Activated effector memory CD4-positive, alpha-beta T cell treated with Interleukin-2 at 50 U/mL for 16 hours (primary cell): ENCODE measurements around the gene NDFIP1.
"Not testable (repeated sequence)": the region's sequence is repeated elsewhere in the genome, so short reads cannot be mapped to it uniquely, and the experiment has no call there.

Experiments
- DNase-seq: peaks from one replicate; pipeline ENCODE4 v3.0.0-alpha.2; 2020

The NDFIP1 gene

DNA sequence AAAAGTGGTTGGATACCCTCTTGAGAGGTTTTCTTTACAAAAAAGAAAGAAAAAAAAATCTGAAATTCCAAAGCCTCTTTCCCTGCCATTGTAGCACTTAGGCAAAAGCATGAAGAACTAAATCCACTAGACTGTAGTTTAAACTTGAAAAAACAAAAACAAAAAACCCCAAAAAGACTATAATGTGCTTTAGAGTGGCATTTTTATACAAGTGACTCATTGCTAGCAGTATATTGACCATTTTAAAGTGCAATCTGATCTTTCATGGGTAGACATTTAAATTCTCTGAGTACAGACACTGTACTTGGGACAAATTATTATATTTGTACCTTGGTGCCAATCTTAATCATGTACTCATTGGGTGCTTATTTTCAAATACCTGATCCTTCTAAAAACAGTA lies 50.8 kb downstream of the NDFIP1 start:
- DNase-seq: no peak

- no peak for DNase-seq
Observed at GRCh38 chr5:142164315-142164714, 55.7 kb downstream of the NDFIP1 start.

DNA sequence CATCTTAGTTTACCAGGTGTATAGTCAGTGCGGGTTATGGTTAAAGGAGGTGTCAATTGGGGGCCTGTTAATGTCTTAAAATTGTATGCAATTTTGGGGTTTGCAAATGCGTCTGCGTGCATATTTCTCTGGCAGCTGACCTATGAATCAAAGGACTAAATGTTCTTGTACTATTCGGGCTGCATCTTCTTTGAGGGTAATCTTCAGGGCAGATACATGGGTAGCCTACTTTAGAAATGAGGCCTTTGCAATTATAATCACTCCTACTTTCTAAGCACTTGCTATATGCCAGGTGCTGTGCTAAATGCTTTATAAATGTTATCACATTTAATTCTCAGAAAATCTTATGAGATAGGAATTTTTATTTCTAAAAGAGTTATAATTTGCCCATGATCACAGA lies 58.2 kb downstream of the NDFIP1 start:
- DNase-seq: no peak

DNA sequence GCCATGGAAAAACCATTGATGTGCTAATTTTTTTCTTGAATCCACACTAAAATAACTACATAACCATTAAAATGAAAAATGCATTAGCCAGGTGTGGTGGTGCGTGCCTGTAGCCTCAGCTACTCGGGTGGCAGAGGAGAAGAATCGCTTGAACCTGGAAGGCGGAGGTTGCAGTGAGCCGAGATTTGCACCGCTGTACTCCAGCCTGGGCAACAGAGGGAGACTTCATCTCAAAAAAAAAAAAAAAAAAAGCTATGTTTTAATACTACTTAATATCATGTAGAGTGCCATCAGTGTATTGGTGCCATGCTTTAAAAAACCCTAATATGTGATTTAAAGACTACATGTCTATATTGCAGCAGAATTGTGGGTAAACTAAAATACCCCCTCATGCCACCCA lies 58.9 kb downstream of the NDFIP1 start:
- no peak for DNase-seq

DNA sequence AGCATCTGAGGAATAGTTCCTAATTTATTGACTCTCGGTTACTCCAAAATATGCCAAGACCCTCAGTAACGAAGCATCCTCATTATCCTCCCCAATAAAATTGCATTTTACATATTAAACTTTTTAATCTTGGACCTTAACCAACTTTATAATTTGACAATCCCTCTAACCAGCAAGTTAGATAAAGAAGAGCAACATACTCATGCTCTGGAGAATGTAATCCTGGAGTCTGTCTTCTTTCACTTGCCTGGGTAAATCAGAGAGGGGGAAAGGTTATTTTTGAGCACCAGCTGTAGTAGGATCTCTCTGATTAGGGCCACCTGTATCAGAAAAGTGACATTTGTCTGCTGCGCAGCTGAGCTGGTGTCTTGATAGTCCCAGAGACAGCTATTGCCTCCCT lies 59.8 kb downstream of the NDFIP1 start:
- no peak for DNase-seq

GRCh38 chr5:142170254-142170953 lies 61.8 kb downstream of the NDFIP1 start:
- DNase-seq: no peak

DNA sequence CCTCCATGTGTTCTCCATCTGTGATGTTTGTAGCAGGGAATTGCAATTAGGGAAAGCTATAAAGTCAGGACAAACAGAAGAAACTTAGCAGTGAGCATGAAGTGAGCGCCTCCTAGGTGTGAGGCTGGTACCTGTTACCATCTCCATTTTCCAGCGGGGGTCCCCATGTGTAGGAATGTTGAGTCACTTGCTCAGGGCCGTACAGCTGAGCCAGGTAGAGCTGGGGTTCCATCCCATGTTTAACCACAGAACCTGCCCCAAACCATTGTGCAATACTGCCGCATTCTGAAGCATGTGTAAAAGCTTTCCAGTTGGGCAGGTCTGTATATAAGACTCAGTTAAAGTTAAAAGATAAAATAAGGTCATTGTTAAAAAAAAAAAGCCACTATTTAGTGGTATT lies 62.7 kb downstream of the NDFIP1 start:
- no peak for DNase-seq

DNA sequence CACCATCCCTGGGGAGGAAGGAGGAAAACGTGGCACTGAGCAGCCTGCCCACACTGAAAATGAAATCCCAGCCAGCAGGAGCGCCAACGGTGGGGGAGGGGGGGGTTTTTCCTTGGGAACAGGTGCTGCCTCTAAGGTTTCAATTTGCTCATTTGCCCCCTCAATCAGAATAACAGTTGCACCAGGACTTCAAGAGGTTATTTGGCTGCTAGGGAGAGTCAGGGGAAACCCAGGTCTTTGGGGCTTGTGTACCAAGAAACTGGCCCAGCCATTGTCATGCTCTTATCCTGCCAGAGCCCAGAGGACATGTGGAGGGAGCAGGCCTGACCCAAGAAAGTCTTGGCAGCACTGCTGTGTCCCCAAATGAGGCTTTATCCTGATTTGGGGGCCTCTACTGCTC lies 66.5 kb downstream of the NDFIP1 start:
- no peak for DNase-seq

- DNase-seq: no peak
Observed at GRCh38 chr5:142175461-142176142, 67.0 kb downstream of the NDFIP1 start.

DNA sequence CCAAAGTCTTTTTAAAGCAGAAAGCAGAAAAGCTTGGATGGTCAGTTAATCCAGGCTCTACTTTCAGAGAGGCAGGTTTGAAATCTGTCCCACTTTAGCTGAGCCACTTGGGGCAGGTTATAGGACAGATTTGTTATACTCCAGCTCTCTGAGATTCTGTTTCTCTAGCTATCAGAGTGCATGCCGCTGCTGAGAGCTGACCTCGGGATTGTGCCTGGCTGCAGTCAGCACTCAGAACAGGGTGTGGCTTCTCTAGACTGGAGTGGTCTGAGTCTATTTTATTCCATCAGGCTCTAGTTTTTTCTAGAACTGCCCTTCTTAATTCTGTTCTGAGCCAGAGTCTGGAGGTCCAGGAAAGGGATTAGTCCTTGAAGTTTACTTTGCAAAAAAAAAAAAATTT lies 67.7 kb downstream of the NDFIP1 start:
- no peak for DNase-seq

DNA sequence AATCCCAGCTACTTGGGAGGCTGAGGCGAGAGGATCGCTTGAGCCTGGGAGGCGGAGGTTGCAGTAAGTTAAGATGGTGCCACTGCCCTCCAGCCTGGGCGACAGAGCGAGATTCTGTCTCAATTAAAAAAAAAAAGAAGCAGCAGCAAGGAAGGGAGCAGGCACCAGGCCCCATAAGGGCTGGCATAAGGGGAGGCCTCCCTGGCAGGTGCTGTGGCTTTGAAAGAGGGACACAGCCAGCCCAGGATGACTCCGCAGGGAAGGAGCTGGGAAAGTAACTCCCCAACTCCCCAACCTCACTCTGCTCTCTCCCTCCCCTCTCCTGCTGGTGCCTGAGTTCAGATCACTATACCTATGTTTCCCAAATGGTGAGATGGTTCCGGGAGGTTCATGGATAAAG lies 70.1 kb downstream of the NDFIP1 start:
- DNase-seq: no peak

GRCh38 chr5:142179776-142180387 lies 71.3 kb downstream of the NDFIP1 start:
- DNase-seq: no peak

GRCh38 chr5:142181096-142181495 lies 72.5 kb downstream of the NDFIP1 start:
- no peak for DNase-seq

GRCh38 chr5:142181547-142182163 lies 73.1 kb downstream of the NDFIP1 start:
- DNase-seq: no peak

- DNase-seq: no peak
Observed at GRCh38 chr5:142182840-142183239, 74.3 kb downstream of the NDFIP1 start.

DNA sequence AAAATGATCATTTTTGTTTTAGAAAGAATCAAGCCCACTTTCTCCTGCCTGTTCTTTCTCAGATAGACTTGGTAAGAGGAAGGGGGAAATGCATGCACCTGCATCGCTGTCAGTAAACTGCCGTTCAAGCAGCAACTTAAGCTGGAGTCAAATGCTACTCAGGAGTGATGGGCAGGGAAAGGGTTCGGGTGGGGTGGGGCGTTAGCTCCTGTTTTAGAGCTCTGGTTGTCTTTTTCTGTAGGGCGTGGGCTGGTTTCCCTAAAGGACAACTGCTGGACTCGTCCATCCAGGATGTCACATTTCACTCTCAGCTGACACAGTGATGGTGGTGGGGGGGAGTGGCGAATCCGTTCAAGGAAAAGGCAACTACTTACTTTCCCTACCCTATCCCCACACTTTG lies 75.0 kb downstream of the NDFIP1 start:
- DNase-seq: no peak

- DNase-seq: no peak
Observed at GRCh38 chr5:142184988-142185387, 76.4 kb downstream of the NDFIP1 start.

GRCh38 chr5:142186514-142186856 lies 77.9 kb downstream of the NDFIP1 start:
- DNase-seq: no peak

GRCh38 chr5:142186857-142187594 lies 78.4 kb downstream of the NDFIP1 start:
- no peak for DNase-seq

DNA sequence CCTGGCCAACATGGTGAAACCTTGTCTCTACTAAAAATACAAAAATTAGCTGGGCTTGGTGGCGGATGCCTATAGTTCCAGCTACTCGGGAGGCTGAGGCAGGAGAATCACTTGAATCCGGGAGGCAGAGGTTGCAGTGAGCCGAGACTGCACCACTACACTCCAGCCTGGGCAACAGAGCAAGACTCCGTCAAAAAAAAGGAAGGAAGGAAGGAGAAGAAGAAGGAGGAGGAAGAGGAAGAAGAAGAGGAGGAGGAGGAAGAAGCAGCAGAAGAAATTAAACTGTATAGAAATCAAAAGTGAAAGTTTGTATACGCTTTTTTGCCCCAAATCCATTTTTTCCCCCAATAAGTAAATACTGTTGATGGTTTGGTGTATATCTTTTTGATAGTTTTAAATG lies 80.1 kb downstream of the NDFIP1 start:
- DNase-seq: not testable (repeated sequence)

DNA sequence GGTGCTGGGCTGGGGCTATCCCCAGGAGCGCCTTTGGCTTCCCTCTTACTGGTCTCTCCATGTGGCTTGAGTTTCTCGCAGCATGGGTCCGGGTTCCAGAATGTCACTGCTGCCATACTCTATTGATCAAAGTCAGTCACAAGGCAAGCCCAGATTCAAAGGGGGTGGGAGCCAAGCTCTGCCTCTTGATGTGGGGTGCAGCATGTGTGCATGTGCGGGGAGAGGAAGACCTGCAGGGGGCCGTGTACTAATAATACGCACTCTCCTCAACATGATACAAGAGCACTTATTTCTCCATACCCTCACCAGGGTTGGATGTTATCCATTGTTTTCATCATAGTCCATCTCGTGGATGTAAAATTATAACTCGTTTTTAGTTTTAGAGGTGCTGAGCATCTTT lies 81.2 kb downstream of the NDFIP1 start:
- DNase-seq: no peak

- no peak for DNase-seq
Observed at GRCh38 chr5:142191776-142192175, 83.2 kb downstream of the NDFIP1 start.
